Kidney (tissue), 14 donors: ENCODE results near the gene ABHD10. TPM values are rescaled to one million over a fixed set of nuclear protein-coding genes. Genes with fewer than 3 reads are reported as not detected.

ENCODE experiments used
- DNase-seq, 5 donors: peaks; one replicate each; pipeline ENCODE4 v3.0.0-alpha.2; 2013 to 2020
- FAIRE-seq: peaks from 2 replicates; lab custom pipeline; 2012; peaks lifted over from hg19 to GRCh38; lab: Jason Lieb, UNC
- H3K27ac ChIP-seq, 2 donors: one replicate each; pipeline ENCODE4 v1.7.0; 2013; ENCODE audit warnings: low read depth in 2 of 2, low read length in 2 of 2, inconsistent platforms in 1 of 2
- H3K27me3 ChIP-seq: one replicate; pipeline ENCODE4 v1.7.1; 2013; ENCODE audit warnings: low read length, inconsistent platforms; ENCODE audit not compliant: control insufficient read depth, insufficient read depth
- H3K36me3 ChIP-seq, 3 donors: one replicate each; pipeline versions ENCODE4 v1.7.0 to v1.7.1; 2013; ENCODE audit warnings: low read length in 3 of 3, control low read depth in 1 of 3, inconsistent platforms in 1 of 3; ENCODE audit not compliant: insufficient read depth in 3 of 3, control insufficient read depth in 2 of 3
- H3K4me1 ChIP-seq, 3 donors: one replicate each; pipeline versions ENCODE4 v1.7.0 to v1.7.1; 2013; ENCODE audit warnings: low read length in 3 of 3, inconsistent platforms in 1 of 3, low read depth in 1 of 3; ENCODE audit not compliant: control insufficient read depth in 2 of 3, insufficient read depth in 2 of 3
- H3K4me3 ChIP-seq, 3 donors: one replicate each; pipeline versions ENCODE4 v1.7.0 to v1.8.1; 2013; ENCODE audit warnings: low read length in 3 of 3, control low read depth in 1 of 3, inconsistent platforms in 1 of 3
- H3K9ac ChIP-seq, 3 donors: one replicate each; pipeline versions ENCODE4 v1.7.0 to v1.7.1; 2013; ENCODE audit warnings: low read length in 3 of 3, control low read depth in 1 of 3, inconsistent platforms in 1 of 3
- H3K9me3 ChIP-seq, 3 donors: one replicate each; pipeline versions ENCODE4 v1.7.0 to v1.7.1; 2013; ENCODE audit warnings: low read length in 3 of 3, control low read depth in 1 of 3, inconsistent platforms in 1 of 3; ENCODE audit not compliant: control insufficient read depth in 2 of 3, insufficient read depth in 1 of 3
- intact Hi-C: fragments of 100-400 bp; cut with DNase I; formaldehyde crosslinking; loops from one replicate; pipeline ENCODE4 v1.11.1; 2022
- polyA plus RNA-seq: library from polyadenylated mRNA; stranded (reverse); fragments of 350-450 nt; fragmentation: Illumina TruSeq; extraction: RNeasy Lipid Tissue Mini Kit (QIAGEN cat#74804); gene quantifications from one replicate; pipeline ENCODE4 v1.2.3, GENCODE V29; 2014; ENCODE audit warnings: low read depth, low replicate concordance; ENCODE audit not compliant: insufficient read depth
- total RNA-seq: library from RNA; stranded (reverse); fragmentation: NEBNext Ultra II Directional; extraction: Animal tissue kit (Norgen Biotek cat#: 25700); gene quantifications from one replicate; pipeline ENCODE4 v1.2.1, GENCODE V29; 2021
- TF ChIP-seq, protein P1 (sequence below): IDR thresholded peaks from 3 replicates; pipeline ENCODE4 v1.5.1; 2012; ENCODE audit warnings: mild to moderate bottlenecking, moderate library complexity, borderline replicate concordance; ENCODE audit not compliant: insufficient read depth; ENCODE audit errors: extremely low read depth
- donor health status: control.
- donor health status: control.
- donor health status: control.
- donor health status: control.
- donor health status: control.
- donor health status: DM: yes; HTN: yes; CAD: no.
- donor health status: Normal renal cell carcinoma (clear cell type).

Gene ABHD10
- total and polyA plus RNA-seq, 2 donors from 2014 or later, result 30.9 to 53.2 TPM

DNA sequence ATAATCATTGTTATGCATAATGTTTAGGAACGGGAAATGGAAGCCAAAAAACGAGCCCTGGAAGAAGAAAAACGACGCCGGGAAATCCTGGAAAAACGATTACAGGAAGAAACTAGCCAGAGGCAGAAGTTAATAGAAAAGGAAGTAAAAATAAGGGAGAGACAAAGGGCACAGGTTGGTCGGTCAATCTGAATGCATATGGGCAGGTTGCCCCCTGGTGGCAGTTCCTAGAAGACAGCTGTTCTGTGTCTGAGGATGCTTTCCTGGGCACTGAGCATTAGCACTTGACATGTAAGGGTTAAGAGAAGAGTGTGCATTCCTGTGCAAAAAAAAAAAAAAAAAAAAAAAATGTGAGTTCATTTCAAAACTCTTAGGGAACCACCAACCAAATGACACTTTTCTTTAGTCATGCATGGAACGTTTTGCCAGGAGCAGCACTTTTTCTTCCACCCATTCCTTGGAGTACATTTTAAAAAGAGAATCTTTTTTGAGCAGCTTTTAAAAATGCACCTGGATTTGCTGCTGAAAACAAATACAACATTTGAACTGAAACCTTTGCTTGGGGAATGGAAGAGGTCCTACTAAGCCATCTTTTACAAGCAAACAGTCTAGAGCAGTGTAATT lies 11.1 kb upstream of the ABHD10 start:
- Histone ChIP-seq H3K27ac (peak overlapping the region; percentile 64 to 78), H3K4me3 (no peak overlapping the region), H3K27me3 (no peaks in the 10 kb centered on the region), H3K9ac (peak overlapping the region in 1 of 3 donors; percentile 6), H3K9me3 (no peaks in the 10 kb centered on the region), H3K36me3 (peaks cover 0 to 20% (median 6%) of the 10 kb centered on the region in 3 donors), H3K4me1 (peaks cover 0 to 27% (median 16%) of the 10 kb centered on the region in 3 donors)
- TF ChIP-seq, protein P1, sequence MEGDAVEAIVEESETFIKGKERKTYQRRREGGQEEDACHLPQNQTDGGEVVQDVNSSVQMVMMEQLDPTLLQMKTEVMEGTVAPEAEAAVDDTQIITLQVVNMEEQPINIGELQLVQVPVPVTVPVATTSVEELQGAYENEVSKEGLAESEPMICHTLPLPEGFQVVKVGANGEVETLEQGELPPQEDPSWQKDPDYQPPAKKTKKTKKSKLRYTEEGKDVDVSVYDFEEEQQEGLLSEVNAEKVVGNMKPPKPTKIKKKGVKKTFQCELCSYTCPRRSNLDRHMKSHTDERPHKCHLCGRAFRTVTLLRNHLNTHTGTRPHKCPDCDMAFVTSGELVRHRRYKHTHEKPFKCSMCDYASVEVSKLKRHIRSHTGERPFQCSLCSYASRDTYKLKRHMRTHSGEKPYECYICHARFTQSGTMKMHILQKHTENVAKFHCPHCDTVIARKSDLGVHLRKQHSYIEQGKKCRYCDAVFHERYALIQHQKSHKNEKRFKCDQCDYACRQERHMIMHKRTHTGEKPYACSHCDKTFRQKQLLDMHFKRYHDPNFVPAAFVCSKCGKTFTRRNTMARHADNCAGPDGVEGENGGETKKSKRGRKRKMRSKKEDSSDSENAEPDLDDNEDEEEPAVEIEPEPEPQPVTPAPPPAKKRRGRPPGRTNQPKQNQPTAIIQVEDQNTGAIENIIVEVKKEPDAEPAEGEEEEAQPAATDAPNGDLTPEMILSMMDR, result peak; percentile 89
- DNase-seq (peak; percentile 82 to 91 (median 88)), FAIRE-seq (peak; percentile 72)
- intact Hi-C loops, result loop anchor here (5.0 to 10.0 kb wide), 2 partner anchors 93 to 250 kb away; no protein-coding TSS in a partner anchor

DNA sequence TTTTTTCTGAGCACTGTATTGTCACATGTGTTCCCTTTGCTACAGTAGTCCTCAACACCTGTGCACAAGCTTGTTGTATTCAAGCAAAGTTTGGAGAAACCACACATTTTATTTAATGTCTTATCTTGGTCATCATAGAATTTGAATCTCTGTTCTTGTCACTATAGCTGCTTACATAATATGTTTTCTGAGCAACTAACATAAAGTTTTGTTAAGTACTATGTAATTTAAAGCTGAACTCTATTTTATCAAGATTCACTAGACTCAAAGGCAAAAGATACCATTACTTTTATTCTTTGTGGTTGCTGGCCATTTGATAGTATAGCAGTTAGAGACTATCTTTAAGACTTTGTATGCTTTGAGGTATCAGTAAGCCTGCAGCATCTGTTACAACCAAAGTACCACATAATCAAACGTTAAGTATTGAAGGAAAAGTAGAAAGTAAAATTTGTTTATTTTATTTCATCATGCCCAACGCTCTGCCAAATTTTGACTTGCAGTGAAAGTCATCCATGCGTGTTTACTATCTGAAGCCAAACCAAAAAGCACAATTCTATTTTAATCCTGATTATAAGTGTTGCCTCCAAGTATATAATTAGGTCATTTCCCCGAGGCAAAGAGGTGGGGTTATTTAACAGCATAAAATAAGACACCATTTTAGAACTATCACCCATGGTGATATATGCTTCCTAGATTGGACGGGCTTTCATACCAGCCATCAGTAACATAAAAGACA lies 10.3 kb upstream of the ABHD10 start:
- TF ChIP-seq, protein P1, result no peak
- Histone ChIP-seq H3K9ac (peak overlapping the region in 1 of 3 donors; percentile 41), H3K9me3 (no peaks in the 10 kb centered on the region), H3K27ac (no peak overlapping the region), H3K36me3 (peaks cover 0 to 15% (median 6%) of the 10 kb centered on the region in 3 donors), H3K27me3 (no peaks in the 10 kb centered on the region), H3K4me3 (no peak overlapping the region), H3K4me1 (peaks cover 0 to 27% (median 16%) of the 10 kb centered on the region in 3 donors)
- FAIRE-seq (no peak), DNase-seq (no peak)
- intact Hi-C loops, result loop anchor here (5.0 to 10.0 kb wide), 2 partner anchors 94 to 251 kb away; no protein-coding TSS in a partner anchor

DNA sequence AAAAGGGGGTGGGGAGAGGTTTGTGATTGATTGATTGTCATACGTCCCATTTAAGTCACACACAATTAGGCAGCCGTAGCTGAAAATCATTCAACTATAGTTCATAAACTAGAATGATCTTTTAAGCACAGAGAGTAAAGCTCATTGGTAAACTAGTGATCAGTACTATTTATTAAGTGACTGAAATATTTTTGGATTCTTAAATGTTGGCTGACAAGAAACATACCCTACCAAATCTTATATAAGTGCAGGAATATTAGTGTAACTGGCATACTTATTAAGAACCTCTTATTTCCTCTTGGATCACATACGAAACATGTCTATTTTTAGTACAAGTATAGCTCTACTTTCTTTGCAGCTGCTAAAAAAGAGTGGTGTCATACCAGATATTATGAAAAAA lies 8.4 kb upstream of the ABHD10 start:
- H3K27ac ChIP-seq, result peak overlapping the region; percentile 77 to 80
- peaks cover 0 to 12% (median 12%) of the 10 kb centered on the region in 3 donors for H3K36me3 ChIP-seq
- H3K27me3 ChIP-seq, result no peaks in the 10 kb centered on the region
- intact Hi-C loops, result no loop called here
- peaks cover 0 to 27% (median 16%) of the 10 kb centered on the region in 3 donors for H3K4me1 ChIP-seq
- TF ChIP-seq, protein P1, result no peak
- no peak for DNase-seq
- peak overlapping the region in 1 of 3 donors; percentile 4 for H3K9ac ChIP-seq
- no peaks in the 10 kb centered on the region for H3K9me3 ChIP-seq
- no peak for FAIRE-seq
- no peak overlapping the region for H3K4me3 ChIP-seq
